GM19455 (cell line): ENCODE results near the gene MTG2.

Source experiments
- ATAC-seq: cut with Tn5 transposase; IDR thresholded peaks from one replicate; pipeline ENCODE4 v1.9.1; 2021; ENCODE audit not compliant: unreplicated experiment

The MTG2 gene

DNA sequence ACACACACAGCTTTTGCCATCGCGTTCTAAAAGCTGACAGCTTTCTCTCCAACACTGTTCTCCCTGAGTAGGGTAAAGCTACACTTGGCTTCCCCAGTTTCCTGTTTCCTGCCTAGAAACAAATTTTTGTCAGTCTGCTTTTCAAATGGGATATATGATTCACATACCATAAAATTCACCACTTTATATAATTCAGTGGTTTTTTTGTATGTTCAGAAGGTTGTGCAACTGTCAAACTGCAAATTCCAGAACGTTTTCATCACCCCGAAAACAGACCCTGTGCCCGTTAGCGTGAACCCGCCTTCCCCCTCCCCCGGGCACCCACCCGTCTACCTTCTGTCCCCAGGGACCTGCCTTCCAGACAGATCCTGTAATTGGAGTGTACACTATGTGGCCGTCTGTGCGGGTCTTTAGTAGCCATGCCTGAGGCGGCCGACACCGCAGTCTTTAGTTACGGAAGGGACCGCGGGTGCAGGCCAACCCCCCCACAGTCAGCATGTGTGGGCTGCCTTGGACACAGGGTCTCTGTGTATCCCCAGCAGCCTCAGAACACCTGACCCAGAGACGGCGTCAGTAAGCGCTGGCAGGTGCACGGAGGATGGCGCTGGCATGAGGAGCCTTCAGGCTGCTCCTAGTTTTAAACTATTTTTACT lies 20.7 kb downstream of the MTG2 start:
- ATAC-seq = no peak

DNA sequence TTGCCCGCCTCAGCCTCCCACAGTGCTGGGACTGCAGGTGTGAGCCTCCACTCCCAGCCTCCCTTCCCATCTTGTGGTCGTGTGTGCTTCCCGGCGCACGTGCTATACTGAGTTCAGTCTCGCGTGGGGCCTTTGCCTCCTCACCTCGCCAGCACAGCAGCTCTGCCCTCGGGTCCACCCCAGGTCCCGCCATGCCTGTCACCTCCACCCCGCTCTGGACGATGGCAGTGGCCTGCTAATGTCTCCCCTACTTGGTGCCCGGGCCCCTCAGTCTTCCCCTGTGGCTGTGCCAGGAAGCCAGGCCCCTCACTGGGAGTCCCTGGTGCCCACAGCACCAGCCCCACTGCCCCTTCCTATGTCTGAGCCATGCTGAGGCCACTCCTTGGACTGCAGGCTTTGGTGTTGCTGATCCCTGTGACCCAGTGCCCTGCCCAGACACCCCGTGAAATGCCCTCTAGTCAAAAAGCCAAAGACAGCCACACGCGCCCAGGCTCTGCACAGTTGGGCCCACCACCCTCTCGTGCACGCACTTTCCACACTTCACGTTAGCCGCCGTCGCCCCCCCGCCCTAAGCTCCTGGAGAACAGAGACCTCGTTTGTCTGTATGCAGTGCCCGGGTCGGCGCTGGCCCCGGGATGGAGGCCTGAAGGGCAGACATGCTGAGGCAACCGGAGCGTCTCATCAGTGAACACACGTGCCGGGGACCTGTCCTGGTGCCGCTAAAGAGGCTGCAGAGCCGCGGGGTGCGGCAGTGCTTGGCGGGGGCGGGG lies 23.0 kb downstream of the MTG2 start:
- no peak for ATAC-seq

DNA sequence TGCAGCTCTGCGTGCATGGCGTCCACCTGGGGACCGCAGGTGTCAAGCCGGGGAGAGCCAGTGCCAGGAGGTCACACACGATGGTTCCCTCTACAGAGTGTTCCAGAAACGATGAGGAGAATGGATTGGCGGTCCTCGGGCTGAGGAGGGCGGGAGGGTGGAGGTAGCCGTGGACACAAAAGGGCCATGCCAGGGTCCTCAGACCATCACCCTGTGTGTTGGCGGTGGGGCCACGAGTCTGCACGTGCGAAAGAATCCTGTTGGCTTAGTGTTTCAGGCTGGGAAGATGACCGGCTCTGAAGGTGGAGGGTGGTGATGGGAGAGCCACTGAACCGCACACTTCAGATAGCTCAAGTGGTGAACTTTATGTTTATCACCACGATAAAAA lies 23.6 kb downstream of the MTG2 start:
- ATAC-seq = no peak

DNA sequence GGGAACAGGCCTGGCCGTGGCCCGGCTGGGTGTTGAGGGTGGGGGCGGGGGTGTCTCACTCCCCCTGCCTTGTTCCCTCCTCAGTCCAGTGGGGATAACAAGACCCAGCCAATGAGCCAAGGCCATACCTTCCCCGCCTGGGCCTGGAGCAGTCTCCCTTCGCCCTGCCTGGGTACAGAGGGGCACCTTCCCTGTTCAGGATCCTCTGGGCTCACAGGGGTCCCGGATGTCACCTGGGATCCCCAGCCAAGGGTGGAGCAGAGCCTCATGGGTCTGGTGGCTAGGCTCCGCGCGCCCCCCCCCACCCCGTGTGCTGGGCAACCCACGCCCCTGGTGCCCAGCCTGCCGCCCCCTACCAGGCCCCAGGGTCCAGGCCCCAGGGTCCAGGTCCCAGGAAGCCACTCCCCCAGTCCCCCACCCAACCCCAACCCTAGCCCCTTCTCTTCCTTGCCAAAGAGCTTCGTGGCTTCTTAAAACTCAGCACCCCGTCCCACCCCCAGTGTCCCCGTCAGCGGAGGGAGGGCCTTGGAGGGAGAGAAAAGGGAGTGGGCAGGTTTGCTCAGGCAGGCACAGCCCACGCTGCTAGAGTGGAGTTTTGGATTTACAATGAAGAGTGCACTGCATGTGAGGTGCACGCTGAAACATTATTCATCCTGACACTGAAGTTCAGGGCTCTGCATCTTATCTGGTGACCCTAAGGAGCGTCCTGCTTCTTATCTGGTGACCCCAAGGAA lies 25.4 kb downstream of the MTG2 start:
- no peak for ATAC-seq

DNA sequence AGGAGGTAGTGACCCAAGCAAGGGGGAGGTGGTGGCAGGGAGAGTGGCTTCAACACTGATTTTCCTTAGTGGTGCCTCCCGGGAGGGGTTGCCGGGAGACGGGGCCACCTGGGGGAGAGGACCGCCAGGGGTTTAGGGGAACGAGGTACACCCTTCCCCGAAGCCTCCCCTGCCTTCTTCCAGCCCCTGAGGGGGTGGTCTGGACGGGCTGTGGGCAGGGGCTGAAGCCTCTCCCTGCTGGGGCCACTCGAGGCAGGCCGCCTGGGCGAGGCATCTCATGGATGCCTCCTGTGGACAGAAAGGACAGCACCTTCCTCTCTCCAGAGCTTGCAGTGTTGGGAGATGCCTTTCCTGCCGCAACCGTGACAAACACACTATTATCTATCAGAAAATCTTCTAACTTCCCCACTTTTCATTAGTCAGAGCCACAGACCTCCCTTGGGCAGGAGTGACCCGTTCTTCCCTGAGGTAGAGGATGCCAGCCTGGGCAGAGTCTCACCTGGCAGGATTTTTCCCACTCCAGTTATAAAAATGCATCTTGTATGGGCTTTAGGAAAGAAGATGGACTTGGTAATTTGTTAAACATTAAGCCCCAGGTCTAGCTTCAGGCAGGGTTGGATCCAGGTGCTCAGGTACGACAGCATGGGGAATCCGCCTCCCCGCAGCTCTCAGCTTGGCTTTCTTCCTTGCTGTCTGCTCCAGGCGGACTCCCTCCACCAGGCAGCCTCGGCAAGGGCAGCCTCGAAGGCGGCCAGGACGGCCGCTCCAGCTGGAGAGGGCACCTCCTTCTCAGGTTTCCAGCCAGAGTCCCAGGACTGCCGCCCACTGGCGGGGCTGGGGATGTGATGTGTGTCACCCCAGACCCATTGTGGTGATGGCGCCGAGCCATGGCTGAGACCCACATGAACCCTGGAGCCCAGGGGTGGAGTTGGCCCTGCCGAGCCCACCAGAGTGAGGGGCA lies 26.2 kb downstream of the MTG2 start:
- no peak for ATAC-seq

DNA sequence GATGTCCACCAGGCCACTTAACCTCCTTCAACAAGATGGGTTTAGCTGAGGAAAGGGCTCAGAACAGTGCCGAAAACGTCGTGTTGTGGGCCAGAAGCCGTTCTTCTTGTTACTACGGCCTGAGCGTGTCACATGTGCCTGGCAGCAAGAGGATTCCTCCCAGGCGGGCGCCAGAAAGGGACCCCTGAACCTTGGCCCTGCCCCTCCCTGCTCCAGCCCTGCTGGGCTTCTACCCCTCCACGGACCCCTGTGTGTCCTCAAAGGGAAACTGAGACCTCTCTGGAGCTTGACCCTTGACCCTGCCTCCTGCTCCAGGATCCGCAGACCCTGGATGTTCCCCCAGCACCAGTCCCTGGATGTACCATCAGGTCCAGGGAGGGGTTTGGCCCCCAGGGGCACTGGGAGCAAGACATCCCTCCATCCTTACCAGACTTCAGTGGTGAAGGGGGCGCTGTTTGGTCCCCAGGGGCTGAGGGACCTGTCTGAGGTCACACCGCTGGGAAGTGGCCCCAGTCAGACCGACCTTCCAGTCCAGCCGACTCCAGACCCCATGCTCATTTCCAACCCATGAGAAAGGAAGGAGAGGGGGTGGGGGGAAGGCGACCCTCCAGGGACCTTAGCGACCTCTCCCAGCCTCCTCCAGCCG lies 27.1 kb downstream of the MTG2 start:
- ATAC-seq = no peak

DNA sequence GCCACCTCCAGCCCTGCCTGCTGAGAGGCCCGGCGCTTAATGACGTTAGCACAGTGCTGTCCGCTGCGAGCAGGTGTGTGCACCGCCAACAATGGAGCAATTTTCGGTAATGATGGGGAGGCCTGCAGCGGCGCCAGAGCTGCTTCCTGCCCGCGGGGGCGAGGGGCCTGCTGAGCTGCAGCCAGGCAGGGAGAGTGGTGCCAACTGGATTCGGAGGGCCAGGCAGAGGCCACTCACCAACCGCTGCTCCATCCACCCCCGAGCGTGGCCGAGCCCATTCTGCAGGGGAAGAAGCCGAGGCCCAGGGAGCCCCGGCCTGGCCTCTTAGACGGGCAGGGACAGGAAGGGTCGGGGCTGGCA lies 27.6 kb downstream of the MTG2 start:
- ATAC-seq = no peak

DNA sequence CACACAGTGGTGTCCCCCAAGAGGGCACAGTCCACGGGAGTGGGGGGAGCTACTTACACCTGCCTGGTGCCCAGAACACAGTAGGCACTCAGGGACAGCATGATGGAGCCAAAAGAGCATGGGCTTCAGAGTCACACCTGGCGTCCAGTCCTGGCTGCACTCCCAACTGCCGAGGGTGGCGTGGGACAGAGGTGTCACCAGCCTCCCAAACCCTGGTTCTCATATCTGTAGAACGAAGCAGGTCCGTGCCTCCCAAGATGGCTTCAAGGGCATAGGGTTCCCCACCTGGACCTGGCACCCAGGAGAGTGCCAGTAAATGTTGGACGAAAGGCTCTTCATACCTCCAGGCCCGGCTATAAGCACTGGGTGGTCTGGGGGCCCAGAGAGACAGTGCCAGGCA lies 28.4 kb downstream of the MTG2 start:
- ATAC-seq = no peak

DNA sequence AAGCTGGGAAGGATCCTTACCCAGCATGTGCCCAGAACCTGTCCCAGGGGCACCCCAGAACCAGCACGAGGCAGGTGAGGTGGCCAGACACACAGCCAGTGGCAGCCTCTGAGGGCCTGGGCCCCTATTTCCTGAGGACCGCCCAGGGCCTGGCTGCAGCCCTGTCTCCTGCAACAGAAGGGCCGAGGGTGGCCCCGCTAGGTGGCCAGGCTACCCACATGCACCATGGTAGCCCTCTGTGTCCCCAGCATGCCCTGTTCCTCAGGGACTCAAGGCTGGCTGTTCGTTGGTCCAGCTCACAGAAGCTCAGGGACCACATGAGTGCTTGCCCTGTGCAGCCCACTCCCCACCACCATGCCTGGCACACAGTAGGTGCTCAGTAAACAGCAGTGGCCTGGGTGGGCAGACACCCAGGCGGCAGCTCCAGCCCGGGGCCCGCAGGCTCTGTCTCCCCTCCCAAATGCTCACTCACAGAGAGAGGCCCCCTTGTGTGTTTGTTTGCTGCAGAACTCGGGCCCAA lies 29.0 kb downstream of the MTG2 start:
- no peak for ATAC-seq

DNA sequence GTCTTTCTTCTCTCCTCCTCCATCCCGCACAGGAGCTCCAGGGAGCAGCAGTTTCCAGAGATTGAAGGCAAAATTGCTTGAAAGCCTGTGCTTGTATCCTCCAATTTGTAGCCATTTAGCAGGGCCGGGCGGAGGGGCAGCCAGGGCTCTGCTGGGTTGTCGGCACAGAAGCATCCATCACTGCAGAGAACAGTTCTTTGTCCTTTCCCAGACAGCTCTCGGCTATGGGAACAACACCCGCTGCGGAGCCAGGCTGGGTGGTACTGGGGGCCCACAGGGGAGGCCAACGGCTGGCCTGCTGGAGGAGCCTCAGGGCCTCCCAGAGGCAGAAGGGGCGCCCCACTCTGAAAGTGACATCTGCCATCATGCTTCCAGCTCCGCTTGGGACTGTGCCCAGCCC lies 29.5 kb downstream of the MTG2 start:
- ATAC-seq = no peak

DNA sequence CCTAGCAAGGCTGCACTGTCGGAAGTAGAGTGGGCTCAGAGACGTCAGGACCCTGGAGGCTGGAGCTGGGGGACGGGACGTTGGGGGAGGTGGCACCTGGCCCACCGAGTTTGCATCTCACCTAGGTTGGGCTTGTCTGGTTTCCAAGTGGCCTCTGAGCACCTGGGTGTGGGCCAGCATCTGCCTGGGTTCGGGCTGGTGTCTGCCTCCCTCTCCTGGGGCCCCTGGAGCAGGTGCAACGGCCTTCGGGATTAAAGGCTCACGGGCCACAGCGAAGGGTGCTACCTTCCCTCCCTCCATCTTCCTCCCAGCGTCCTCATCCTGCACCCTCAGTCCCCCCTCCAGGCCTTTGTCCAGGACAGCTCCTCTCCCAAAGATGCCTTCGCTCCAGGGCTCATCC lies 31.2 kb downstream of the MTG2 start:
- ATAC-seq = no peak

DNA sequence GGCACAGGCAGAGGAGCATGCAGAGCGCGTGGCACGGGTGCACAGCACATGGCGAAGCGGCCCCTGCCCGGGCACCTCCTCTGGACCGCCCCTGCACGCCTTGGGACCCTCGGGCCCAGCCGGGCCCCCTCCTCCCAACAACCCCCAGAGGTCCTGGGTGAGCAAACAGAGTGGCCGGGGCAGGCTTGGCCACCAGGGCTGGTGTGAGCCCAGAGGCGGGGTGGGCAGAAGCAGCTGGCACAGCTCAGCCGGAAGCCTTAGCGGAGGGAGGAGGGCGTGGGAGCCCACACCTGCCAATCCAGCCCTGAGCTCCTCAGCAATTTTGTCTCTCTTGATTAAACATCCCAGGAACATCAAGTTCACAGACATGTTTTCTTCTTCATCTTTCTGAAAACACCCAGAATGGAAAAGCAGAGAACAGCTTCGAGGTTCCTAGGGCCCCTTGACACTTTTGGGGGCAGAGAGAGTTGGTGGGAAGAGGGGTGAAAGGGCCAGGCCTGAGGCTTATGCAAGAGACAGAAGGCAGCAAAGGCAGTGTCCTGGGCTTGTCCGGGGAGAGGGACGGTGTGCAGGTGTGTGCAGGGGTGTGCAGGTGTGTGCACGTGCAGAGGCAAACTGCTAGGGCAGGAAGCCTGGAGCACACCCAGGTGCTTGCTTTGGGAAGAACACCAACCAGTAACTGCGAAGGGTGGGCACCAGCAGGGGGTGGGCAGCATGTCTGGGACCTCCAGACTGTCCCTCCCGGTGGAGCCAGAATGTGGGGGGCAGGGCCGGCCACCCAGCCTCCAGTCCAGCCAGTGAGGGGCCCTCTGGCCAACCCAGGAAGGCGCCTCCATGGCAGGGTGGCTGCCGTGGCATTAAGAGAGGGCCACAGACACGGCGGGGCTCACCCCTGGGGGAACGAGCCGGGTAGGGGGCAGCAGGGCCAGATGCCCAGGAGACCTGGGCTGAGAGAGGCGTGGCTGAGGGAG lies 32.5 kb downstream of the MTG2 start:
- ATAC-seq = no peak

DNA sequence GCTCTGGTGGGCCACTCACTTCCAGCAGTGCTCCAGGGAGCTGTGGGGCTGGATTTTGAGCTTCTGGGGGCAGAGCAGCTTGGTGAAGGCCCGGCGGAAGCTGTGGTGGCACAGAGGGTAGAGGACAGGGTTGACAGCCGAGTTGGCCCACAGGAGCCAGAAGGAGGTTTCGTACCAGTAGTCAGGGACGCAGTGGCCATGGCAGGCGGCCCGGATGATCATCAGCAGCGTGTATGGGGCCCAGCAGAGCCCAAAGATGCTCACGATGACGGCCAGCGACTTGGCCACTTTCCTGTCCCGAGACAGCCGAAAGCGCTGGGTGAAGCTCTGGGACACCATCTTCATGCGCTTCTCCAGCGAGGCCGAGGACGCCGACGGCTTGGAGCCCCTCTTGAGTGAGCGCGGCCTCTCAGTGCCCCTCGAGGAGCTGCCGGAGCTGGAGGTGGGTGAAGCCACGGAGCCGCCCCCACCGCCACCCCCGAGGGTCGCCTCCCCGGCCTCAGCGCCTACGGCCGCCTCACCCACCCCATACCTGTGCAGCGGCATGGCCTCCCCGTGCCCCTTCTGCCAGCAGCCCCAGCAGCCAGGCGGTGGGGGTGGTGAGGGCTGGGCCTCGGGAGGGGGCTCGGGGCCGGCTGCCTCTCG lies 33.3 kb downstream of the MTG2 start:
- no peak for ATAC-seq

DNA sequence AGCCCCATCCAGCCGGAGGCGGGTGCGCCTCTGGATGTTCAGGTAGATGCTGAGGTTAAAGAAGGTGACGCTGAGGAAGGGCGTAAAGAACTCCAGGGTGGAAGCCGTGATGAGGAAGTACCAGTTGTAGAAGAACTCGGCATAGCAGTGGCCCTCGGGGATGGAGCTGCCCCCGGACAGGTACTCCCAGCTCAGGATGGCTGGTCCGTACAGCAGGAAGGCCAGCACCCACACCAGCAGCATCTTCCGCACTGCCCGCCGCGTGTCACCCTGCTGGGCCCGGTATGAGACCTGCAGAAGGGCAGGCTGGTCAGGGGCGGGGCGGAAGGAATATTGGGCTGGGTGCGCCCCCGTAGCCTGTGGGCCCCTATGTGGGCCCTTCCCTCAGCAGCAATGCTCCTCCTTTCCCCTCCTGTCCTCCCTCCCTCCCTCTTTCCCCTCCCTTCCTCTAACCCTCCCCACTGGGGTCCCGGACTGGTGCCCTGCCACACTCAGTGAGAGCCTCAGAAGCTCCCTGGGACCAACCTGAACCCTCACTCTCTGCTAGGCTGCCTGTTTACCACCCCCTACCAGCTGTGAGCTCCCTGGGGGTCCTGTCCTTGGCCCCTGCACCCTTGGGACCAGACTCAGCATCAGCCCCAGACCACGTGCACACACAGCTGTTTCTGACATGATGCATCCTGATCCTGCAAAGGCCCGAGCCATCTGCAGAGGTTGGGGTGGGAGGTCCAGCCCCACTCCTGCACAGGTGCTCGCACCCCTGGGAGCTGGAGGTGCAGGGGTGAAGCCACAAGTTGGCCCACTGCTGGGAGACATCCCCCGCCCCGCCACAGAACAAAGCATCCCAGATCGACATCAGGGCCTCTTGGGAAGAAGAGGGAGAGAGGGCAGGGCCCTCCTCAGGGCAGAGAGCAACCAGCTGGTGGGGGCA lies 34.1 kb downstream of the MTG2 start:
- ATAC-seq = no peak

DNA sequence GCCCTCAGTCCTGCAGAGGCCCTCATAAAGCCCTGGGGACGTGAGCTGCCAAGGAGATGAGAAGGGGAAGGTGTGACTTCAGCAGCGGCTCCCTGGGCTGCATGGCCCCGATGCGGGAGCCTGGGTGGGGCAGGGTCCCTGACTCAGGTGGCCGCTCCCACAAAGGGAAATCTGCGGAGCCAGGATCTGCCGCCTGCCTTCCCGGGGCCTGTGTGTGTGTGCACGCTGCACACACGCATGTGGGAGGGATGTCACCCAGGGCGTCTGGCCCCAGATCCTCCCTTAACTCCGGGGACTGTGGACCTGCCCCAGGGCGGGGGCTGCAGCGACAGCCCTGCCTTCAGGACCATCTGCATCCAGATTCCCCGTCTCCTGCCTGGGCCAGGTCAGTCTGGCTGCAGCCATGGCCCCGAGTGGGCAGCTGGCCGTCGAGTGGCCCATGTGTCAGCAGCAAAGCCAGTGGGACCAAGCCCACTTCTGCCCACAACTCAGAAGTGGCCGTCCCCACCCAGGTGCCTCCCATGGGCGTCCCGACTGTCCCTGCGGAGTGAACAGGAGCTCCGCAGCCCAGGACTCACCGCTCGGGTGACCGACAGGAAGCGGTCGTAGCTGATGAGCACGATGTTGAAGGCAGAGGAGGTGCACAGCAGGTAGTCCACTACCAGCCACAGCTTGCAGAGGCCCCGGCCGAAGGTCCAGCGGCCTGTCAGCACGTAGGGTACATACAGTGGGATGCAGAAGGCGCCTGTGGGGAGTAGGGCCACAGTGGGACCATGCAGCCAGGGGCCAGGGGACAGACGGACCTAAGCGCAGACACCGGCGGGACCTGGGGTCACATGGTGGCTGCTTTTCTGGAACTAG lies 35.3 kb downstream of the MTG2 start:
- no peak for ATAC-seq

DNA sequence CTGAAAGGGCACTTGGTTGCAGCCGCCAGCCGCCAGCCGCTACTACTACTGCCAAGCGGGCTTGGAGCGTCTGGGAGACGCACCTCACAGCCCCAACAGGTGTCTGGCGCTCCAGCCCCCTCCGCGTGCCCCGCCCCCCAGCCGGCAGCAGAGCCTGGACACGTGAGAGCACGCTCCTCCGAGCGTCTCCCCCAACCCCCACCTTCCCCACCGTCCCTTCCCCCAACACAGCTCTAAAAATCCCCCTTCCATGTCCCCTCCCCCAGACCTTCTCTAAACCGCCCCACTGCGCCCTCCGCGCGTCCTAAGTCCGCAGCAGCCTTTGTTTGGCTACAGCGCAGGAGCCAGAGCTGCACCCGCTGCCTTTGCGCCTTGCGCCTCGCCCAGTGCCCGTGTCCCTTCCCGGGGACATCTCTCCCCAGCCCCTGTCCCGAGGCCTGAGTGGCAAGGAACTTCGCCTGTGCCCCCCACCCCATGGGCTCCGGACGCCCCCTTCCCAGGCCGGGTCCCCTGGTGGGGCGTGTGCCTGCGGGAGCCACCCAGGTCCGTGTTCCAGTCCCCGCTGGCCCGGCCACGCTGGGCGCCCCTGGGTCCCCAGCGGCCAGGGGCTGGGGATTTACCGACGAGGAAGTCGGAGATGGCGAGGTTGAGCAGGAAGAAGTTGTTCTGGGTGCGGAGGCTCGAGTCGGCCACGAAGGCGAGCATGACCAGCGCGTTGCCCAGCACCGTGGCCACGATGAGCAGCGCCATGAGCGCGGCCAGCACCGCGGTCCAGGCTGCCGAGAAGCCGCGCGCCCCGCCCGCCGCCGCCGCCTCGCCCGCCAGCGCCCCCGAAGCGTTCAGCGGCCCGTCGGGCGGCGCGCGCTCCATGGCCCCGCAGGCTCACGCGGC lies 36.5 kb downstream of the MTG2 start:
- no peak for ATAC-seq
